ENCODE data around the gene PPP2R3A. TPM values are rescaled to one million over a fixed set of nuclear protein-coding genes. Genes with fewer than 3 reads are reported as not detected.
"Not testable (repeated sequence)": the region's sequence is repeated elsewhere in the genome, so short reads cannot be mapped to it uniquely, and the experiment has no call there.

Gene PPP2R3A
- total RNA-seq, 1 donor from 2014 or later, result 25.9 TPM

DNA sequence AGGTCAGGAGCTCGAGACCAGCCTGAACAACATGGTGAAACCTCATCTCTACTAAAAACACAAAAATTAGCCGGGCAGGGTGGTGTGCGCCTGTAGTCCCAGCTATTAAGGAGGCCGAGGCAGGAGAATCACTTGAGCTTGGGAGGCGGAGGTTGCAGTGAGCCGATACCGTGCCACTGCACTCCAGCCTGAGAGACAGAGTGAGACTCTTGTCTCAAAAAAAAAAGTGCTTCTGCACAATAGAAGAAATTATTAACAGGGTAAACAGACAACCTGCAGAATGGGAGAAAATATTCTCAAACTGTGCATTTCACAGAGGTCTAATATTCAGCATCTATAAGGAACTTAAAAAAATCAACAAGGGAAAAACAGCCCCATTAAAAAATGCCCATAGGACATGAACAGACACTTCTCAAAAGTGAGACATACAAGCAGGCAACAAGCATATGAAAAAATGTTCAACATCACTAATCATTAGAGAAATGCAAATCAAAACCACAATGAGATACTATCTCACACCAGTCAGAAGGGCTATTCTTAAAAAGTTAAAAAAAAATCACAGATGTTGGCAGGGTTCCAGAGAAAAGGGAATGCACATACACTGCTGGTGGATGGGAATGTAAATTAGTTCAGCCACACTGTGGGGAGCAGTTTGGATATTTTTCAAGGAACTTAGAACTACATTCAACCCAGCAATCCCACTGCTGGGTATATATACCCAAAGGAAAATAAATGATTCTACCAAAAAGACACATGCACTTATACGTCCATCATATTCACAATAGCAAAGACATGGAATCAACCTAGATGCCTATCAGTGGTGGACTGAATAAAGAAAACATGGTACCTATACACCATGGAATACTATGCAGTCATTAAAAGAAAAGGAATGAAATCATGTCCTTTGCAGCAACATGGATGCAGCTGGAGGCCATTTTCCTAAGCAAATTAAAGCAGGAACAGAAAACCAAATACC lies 155.1 kb downstream of the PPP2R3A start:
- no peak overlapping the region for H3K4me3 ChIP-seq (ENCODE audit: low read depth, low read length)
- DNase-seq (ENCODE audit: low read depth), result no peak
- TF ChIP-seq, protein P1, sequence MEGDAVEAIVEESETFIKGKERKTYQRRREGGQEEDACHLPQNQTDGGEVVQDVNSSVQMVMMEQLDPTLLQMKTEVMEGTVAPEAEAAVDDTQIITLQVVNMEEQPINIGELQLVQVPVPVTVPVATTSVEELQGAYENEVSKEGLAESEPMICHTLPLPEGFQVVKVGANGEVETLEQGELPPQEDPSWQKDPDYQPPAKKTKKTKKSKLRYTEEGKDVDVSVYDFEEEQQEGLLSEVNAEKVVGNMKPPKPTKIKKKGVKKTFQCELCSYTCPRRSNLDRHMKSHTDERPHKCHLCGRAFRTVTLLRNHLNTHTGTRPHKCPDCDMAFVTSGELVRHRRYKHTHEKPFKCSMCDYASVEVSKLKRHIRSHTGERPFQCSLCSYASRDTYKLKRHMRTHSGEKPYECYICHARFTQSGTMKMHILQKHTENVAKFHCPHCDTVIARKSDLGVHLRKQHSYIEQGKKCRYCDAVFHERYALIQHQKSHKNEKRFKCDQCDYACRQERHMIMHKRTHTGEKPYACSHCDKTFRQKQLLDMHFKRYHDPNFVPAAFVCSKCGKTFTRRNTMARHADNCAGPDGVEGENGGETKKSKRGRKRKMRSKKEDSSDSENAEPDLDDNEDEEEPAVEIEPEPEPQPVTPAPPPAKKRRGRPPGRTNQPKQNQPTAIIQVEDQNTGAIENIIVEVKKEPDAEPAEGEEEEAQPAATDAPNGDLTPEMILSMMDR (conservative IDR thresholded peaks at IDR 0.05; ENCODE audit: low read depth, low read length), result no peak

DNA sequence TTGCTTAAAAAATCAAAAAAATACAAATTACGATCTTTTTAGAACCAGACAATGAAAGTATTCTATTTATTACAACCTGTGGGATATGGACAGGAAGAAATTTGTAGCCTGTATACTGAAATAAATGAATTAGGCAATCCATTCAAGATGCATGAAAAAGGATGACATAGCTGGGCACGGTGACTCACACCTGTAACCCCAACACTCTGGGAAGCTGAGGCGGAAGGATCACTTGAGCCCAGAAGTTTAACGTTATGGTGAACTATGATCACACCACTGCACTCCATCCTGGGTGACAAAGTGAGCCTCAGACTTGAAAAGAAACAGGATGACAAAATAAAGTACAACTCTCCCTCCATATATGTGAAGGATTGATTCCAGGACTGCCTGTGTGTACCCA lies 156.5 kb downstream of the PPP2R3A start:
- TF ChIP-seq, protein P1 (conservative IDR thresholded peaks at IDR 0.05; ENCODE audit: low read depth, low read length), result no peak
- DNase-seq (ENCODE audit: low read depth), result no peak
- H3K4me3 ChIP-seq (ENCODE audit: low read depth, low read length), result no peak overlapping the region

DNA sequence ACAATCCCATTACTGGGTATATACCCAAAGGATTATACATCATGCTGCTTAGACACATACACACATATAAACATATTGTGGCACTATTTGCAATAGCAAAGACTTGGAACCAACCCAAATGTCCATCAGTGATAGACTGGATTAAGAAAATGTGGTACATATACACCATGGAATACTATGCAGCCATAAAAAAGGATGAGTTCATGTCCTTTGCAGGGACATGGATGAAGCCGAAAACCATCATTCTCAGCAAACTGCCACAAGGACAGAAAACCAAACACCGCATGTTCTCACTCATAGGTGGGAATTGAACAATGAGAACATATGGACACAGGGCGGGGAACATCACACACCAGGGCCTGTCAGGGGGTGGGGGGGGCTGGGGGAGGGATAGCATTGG lies 166.1 kb downstream of the PPP2R3A start:
- H3K4me3 ChIP-seq (ENCODE audit: low read depth, low read length); DNase-seq (ENCODE audit: low read depth): not testable (repeated sequence)

DNA sequence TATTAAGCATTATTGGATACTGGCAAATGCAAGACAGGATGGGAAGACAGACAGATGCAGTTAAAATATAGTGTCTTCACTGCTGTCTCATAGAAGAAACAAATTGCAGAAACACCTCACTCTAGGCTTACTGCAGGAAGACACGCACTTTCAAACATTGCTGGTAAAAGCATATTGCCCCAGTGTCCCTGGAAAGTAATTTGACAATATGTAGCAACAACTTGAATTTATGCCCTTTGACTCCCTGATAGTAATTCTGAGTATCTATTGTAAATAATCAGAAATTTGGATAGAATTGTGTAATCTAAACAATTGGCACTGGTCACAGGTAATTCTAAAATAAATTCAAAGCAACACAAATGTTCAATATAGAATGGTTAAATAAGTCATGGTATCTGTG lies 168.6 kb downstream of the PPP2R3A start:
- no peak for DNase-seq (ENCODE audit: low read depth)
- no peak overlapping the region for H3K4me3 ChIP-seq (ENCODE audit: low read depth, low read length)
- TF ChIP-seq, protein P1 (conservative IDR thresholded peaks at IDR 0.05; ENCODE audit: low read depth, low read length), result no peak

DNA sequence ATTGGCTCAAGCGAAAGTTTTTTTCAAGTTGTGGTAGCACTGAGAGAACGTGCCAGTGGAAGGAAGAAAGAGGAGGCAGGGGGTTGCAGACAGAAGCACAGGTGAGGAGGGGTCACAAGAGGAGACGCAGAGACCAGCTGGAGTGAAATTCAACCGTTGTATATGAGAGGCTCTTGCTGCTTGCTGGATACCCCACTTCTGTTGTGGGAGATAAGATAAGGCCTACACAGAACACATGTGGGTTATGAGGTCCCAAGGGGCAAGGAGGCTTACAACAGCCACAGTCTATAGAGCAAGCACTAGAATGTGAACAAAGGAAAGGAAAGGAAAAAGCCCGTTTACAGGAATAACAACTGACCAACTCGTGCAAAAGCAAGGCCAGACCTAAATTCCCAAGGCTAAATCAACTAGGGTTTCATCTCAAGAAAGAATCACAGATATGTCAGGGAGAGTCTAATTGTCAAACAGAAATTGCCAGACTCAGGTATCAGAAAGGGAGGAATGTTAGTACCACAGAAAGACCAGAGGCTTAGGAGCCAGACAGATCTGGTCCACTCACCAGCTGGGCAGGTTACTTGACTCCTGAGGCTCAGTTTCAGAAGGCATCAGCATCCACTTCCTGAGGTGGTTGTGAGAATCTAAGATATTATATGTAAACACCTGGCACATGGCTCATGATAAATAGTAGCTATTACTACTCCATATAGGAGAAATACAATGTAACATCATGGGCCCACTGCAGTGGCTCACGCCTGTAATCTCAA lies 169.7 kb downstream of the PPP2R3A start:
- TF ChIP-seq, protein P1 (conservative IDR thresholded peaks at IDR 0.05; ENCODE audit: low read depth, low read length), result no peak
- no peak overlapping the region for H3K4me3 ChIP-seq (ENCODE audit: low read depth, low read length)
- no peak for DNase-seq (ENCODE audit: low read depth)

DNA sequence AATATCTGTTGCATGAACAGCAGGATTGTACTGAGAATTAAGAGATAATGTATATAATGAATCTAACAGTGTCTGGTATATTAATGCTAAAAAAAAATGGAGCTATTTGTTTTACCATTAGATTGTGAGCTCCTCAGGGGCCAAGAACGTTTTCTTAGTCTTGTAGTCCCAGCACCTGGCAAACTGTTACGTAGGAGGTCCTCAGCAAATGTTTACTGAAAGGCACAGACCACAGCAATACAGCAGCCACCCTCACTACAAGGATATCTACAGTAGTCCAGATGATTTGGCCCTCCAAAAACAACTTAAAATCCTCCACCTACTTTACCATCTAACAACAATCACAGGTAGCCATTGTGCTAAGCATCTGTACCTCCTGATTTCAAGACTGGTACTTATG lies 170.9 kb downstream of the PPP2R3A start:
- no peak for DNase-seq (ENCODE audit: low read depth)
- TF ChIP-seq, protein P1 (conservative IDR thresholded peaks at IDR 0.05; ENCODE audit: low read depth, low read length), result no peak

DNA sequence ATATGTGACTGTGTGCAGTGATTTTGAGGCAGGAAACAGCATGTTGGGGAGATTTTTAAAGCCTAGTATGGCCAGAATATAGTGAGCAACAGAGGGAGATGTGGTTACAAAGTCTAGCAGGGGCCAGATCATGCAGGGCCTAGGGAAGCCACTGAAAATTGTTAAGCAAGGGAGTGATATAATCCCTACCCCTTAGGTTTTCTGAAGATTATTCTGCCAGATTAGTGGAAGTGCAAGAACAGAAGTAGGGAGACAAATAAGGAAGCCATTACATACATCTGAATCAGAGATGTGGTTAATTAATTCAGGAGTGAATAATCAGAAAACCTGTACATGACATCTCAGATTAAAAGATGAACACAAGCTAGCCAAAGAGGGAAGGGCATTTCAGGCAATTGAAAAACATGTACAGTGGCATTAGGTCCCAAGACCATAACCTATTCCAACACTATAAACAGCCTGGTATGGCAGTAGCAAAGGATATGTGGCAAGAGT lies 175.8 kb downstream of the PPP2R3A start:
- DNase-seq (ENCODE audit: low read depth), result no peak
- no peak overlapping the region for H3K4me3 ChIP-seq (ENCODE audit: low read depth, low read length)
- TF ChIP-seq, protein P1 (conservative IDR thresholded peaks at IDR 0.05; ENCODE audit: low read depth, low read length), result no peak

More for the DNA sequence above, 170.9 kb downstream of the PPP2R3A start:
- no peak overlapping the region for H3K4me3 ChIP-seq (ENCODE audit: low read depth, low read length)
